ENCODE measurements around the gene NRTN. TPM values are rescaled to one million over a fixed set of nuclear protein-coding genes. Genes with fewer than 3 reads are reported as not detected.
"Not testable (repeated sequence)": the region's sequence is repeated elsewhere in the genome, so short reads cannot be mapped to it uniquely, and the experiment has no call there.

The NRTN gene
- total RNA-seq, 3 donors from 2014 or later: 0.48 to 1.8 (median 1.6) TPM

DNA sequence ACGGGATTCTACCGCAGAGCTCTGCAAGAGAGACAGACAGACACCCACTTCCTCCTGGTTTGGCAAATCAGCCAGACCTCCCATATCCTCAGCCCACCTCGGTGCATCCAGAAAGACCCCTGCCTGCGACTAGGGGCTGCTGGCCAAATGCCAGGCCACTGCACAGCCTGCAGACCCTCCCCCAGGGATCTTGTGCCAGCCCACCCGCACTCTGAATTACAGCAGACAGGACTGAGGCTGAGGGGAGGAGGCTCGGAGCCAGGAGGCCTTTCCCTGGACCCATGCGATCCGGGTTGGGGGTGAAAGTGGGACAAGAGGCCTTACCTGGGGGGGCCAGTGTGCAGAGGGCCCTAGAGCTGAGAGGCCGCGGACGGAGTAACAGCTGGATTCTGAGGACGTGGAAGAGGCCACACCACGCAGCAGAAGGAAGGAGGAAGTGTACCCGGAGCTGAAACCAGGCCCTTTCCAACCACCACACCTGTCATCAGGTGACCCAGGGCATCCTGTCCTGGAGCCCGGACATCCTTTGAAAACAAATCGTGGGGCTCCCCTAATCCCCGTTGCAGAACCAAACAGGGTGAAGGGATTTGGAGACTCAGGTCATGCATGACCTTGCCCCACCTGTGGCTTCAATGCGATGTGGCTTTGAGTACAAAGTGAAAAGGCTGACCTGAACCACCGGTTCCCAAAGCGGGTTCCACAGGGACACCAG is 33.6 kb downstream of the NRTN start:
- TF ChIP-seq POLR2AphosphoS5 (IDR thresholded peaks at IDR 0.05) (no peak), POLR2A (IDR thresholded peaks at IDR 0.05) (no peak)
- TF ChIP-seq, protein P1, sequence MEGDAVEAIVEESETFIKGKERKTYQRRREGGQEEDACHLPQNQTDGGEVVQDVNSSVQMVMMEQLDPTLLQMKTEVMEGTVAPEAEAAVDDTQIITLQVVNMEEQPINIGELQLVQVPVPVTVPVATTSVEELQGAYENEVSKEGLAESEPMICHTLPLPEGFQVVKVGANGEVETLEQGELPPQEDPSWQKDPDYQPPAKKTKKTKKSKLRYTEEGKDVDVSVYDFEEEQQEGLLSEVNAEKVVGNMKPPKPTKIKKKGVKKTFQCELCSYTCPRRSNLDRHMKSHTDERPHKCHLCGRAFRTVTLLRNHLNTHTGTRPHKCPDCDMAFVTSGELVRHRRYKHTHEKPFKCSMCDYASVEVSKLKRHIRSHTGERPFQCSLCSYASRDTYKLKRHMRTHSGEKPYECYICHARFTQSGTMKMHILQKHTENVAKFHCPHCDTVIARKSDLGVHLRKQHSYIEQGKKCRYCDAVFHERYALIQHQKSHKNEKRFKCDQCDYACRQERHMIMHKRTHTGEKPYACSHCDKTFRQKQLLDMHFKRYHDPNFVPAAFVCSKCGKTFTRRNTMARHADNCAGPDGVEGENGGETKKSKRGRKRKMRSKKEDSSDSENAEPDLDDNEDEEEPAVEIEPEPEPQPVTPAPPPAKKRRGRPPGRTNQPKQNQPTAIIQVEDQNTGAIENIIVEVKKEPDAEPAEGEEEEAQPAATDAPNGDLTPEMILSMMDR (IDR thresholded peaks at IDR 0.05): no peak
- Histone ChIP-seq H3K4me1 (no peaks in the 10 kb centered on the region), H3K27me3 (no peaks in the 10 kb centered on the region), H3K36me3 (no peaks in the 10 kb centered on the region), H3K9me3 (no peaks in the 10 kb centered on the region), H3K4me3 (no peak overlapping the region), H3K27ac (no peak overlapping the region)
- DNase-seq (ENCODE audit: low spot score in 2 of 2): no peak
- intact Hi-C loops (cut with DNase I; ENCODE audit: low total_unique reads): no loop called here

DNA sequence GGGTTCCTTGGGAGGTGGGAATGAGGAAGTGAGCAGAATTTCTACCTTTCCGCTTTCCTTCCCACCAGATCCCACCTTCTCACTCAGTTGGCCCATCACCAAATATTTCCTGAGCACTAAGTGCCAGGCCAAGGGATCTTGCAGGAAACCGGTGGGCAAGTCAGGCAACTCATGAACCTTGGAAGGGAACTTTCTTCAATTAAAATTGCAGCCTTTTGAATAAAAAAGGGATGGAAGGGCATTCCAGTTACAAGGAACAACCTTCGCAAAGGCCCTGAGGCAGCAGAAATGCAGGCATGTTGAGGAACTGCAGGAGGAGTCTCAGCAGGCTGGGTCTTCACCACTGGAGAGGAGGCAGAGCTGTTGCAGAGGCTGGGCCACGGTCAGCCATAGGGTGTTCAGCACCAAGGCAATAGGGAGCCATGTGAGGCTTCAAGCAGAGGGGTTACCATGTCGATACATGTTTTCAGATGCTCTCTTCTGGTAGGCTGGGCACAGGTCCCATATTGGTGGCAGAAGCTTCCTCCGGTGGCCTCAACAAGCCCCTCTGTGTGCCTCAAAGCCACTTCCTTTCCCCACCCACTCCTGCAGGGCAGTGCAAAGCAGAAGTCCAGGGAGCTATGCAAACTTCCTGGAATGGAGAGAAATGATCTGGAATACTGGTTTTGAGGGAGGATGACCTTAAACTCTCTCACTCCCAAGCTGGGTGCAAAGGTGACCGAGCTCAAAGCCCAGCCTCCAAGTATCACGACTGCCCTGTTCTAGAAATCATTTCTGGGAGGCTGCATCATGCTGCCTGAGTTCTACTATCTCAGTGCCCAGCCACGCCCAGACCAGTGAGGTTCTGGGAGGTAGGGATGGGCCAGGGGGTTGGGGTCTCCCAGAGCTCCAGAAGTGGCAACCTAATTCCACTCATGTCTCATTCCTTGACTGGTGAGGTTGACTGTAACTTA is 34.5 kb downstream of the NRTN start, which contains the start of gene FUT6:
TSS of gene FUT6 (minus strand) at position 638 of the 953 bp plus-strand sequence. CDS start 7,135 bp downstream, outside the sequence.
- H3K4me3 ChIP-seq: no peak within 1 kb of the TSS
- no peak for DNase-seq (ENCODE audit: low spot score in 2 of 2)
- H3K27ac ChIP-seq: no peak within 1 kb of the TSS

DNA sequence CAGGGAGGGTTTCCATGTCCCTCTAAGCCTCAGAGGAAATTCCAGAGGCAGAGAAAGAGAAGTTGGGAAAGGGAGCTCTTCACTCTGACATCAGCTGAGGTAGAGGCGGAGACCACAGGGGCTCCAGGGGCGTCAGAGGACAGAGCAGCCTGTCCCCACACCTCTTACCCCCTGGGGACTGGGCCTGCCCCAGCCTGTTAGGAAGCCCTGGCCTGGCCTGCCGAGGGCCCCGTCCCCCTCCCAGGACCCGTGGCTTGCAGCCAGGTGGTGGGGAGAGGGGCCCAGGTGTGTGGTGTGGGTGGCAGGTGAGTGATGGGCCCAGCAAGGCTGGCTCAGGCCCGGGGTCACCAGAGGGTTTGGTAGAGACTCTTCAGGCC is 36.9 kb downstream of the NRTN start:
- intact Hi-C loops (cut with DNase I; ENCODE audit: low total_unique reads): loop anchor here (5.0 kb wide), 1 partner anchor 991 kb away; no protein-coding TSS in a partner anchor
- H3K27me3 ChIP-seq; H3K27ac ChIP-seq; H3K4me1 ChIP-seq; H3K9me3 ChIP-seq; DNase-seq (ENCODE audit: low spot score in 2 of 2); H3K4me3 ChIP-seq; H3K36me3 ChIP-seq: not testable (repeated sequence)

More for the DNA sequence above, 34.5 kb downstream of the NRTN start, which contains the start of gene FUT6:
- Histone ChIP-seq H3K36me3 (no peaks in the 10 kb centered on the region), H3K27me3 (no peaks in the 10 kb centered on the region), H3K9me3 (no peaks in the 10 kb centered on the region), H3K4me1 (no peaks in the 10 kb centered on the region)
- TF ChIP-seq, protein P1 (IDR thresholded peaks at IDR 0.05): no peak
- TF ChIP-seq POLR2AphosphoS5 (IDR thresholded peaks at IDR 0.05) (no peak), POLR2A (IDR thresholded peaks at IDR 0.05) (no peak)
- intact Hi-C loops (cut with DNase I; ENCODE audit: low total_unique reads): loop anchor here (5.0 kb wide), 1 partner anchor 993 kb away; no protein-coding TSS in a partner anchor

DNA sequence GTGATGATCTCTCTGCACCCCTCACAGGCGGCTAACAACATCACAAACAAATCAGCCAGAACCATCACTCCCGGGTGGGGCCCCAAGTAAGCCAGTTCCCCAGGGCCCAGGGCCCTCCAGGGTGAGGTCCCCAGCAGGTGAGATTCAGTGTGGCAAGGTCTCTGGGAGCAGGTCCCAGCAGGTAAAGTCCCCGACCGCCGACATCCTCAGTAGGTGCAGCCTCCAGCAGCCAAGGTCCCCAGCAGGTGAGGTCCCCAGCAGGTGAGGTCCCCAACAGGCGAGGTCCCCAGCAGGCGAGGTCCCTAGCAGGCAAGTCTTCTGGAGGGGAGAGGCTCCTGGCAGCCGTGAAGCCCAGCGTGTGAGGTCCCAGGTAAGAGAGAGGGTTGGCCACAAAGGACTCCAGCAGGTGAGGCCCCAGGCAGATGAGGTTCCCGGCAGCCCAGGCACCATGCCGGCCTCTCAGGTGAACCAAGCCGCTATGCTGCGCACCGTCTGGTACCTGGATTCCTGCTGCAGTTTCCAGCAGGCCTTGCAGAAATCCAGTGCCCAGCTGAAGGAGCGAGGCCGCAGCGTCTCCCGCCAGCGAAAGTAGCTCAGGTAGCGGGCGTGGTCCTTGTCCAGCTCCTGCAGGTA is 38.5 kb downstream of the NRTN start:
- H3K4me1 ChIP-seq: no peaks in the 10 kb centered on the region
- intact Hi-C loops (cut with DNase I; ENCODE audit: low total_unique reads): loop anchor here (5.0 kb wide), 1 partner anchor 989 kb away; no protein-coding TSS in a partner anchor
- TF ChIP-seq POLR2A (IDR thresholded peaks at IDR 0.05) (no peak), POLR2AphosphoS5 (IDR thresholded peaks at IDR 0.05) (no peak)
- TF ChIP-seq, protein P1 (IDR thresholded peaks at IDR 0.05): no peak
- H3K9me3 ChIP-seq: no peaks in the 10 kb centered on the region
- H3K27ac ChIP-seq: no peak overlapping the region
- H3K4me3 ChIP-seq: no peak overlapping the region
- DNase-seq (ENCODE audit: low spot score in 2 of 2): no peak
- no peaks in the 10 kb centered on the region for H3K27me3 ChIP-seq
- no peaks in the 10 kb centered on the region for H3K36me3 ChIP-seq

Data from breast epithelium (tissue), 4 donors.